ENCODE results near the gene LRBA. TPM values are rescaled to one million over a fixed set of nuclear protein-coding genes. Genes with fewer than 3 reads are reported as not detected.
A peak's percentile ranks its signal among the peaks of the same experiment; 100 is the strongest.

The LRBA gene
- total RNA-seq, 4 donors from 2014 or later, result 13.3 to 21.2 (median 20.1) TPM

DNA sequence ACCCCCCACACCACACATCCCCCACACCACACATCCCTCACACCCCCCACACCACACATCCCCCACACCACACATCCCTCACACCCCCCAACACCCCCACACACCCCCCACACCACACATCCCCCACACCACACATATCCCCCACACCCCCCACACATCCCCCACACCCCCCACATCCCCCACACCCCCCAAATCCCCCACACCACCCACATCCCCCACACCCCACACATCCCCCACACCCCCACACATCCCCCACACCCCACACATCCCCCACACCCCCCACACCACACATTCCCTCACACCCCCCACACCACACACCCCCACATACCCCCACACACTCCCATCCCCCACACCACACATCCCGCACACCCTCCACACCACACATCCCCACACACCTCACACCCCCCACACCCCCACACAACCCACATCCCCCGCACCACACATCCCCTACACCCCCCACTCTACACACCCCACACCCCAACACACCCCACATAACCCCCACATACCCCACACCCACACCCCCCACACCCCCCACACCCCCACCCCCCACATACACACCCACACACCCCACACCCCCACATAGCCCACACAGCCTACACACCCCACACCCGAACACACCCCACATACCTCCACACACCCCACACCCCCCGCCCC lies 764.0 kb downstream of the LRBA start:
- H3K9me3 ChIP-seq, result no peaks in the 10 kb centered on the region
- intact Hi-C loops (cut with DNase I), result no loop called here
- WGBS, result 80% methylated on average over 1 of the region's 4 CpGs
- H3K4me3 ChIP-seq, result no peak overlapping the region
- peaks cover 4 to 64% (median 48%) of the 10 kb centered on the region in 4 donors for H3K36me3 ChIP-seq
- DNase-seq (ENCODE audit: extremely low spot score), result peak; percentile 70
- H3K27ac ChIP-seq (replicated peaks in 1 of 4), result no peak overlapping the region
- no peak for TF ChIP-seq POLR2AphosphoS5 (IDR thresholded peaks at IDR 0.05)
- TF ChIP-seq, protein P1, sequence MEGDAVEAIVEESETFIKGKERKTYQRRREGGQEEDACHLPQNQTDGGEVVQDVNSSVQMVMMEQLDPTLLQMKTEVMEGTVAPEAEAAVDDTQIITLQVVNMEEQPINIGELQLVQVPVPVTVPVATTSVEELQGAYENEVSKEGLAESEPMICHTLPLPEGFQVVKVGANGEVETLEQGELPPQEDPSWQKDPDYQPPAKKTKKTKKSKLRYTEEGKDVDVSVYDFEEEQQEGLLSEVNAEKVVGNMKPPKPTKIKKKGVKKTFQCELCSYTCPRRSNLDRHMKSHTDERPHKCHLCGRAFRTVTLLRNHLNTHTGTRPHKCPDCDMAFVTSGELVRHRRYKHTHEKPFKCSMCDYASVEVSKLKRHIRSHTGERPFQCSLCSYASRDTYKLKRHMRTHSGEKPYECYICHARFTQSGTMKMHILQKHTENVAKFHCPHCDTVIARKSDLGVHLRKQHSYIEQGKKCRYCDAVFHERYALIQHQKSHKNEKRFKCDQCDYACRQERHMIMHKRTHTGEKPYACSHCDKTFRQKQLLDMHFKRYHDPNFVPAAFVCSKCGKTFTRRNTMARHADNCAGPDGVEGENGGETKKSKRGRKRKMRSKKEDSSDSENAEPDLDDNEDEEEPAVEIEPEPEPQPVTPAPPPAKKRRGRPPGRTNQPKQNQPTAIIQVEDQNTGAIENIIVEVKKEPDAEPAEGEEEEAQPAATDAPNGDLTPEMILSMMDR (IDR thresholded peaks at IDR 0.05), result no peak
- no peak for TF ChIP-seq EP300 (IDR thresholded peaks at IDR 0.05)
- no peak for TF ChIP-seq POLR2A (IDR thresholded peaks at IDR 0.05; ENCODE audit: low read depth)
- no peaks in the 10 kb centered on the region for H3K27me3 ChIP-seq
- H3K4me1 ChIP-seq, result peaks cover 0 to 25% (median 15%) of the 10 kb centered on the region in 4 donors

- Histone ChIP-seq H3K36me3 (peaks cover 4 to 58% (median 42%) of the 10 kb centered on the region in 4 donors), H3K4me3 (no peak overlapping the region), H3K27me3 (no peaks in the 10 kb centered on the region), H3K9me3 (no peaks in the 10 kb centered on the region), H3K4me1 (peaks cover 0 to 18% (median 8%) of the 10 kb centered on the region in 4 donors), H3K27ac (replicated peaks in 1 of 4) (no peak overlapping the region)
- WGBS, result 83% methylated on average over 6 of the region's 9 CpGs
- intact Hi-C loops (cut with DNase I), result no loop called here
- no peak for TF ChIP-seq POLR2AphosphoS5 (IDR thresholded peaks at IDR 0.05)
- TF ChIP-seq POLR2A (IDR thresholded peaks at IDR 0.05; ENCODE audit: low read depth), result no peak
- TF ChIP-seq EP300 (IDR thresholded peaks at IDR 0.05), result no peak
- TF ChIP-seq, protein P1 (IDR thresholded peaks at IDR 0.05), result no peak
- DNase-seq (ENCODE audit: extremely low spot score), result peak; percentile 88
Measured at GRCh38 chr4:150250293-150250997, 764.6 kb downstream of the LRBA start.

DNA sequence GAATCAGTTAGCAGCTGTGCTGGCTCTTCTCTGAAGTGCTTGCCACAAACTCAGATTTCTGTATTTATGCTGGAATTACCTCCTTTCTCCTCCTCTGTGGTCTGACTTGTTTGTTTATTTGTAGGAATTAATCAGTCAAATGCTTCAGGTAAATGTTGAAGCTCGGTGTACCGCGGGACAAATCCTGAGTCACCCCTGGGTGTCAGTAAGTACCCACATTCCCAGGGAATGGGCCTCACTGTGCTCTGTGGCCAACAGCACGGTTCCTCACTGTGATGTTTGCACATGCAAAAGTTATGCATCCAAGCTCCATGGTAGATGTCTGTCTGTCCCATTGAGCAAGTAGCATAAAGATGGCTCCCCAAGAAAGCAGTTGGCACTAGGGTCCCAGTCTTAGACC lies 766.9 kb downstream of the LRBA start:
- no peaks in the 10 kb centered on the region for H3K9me3 ChIP-seq
- TF ChIP-seq POLR2A (IDR thresholded peaks at IDR 0.05; ENCODE audit: low read depth) (no peak), POLR2AphosphoS5 (IDR thresholded peaks at IDR 0.05) (no peak), EP300 (IDR thresholded peaks at IDR 0.05) (no peak)
- TF ChIP-seq, protein P1 (IDR thresholded peaks at IDR 0.05), result no peak
- H3K27me3 ChIP-seq, result no peaks in the 10 kb centered on the region
- DNase-seq (ENCODE audit: extremely low spot score), result peak; percentile 53
- intact Hi-C loops (cut with DNase I), result no loop called here
- no peak overlapping the region for H3K4me3 ChIP-seq
- 90% methylated on average over 4 of the region's 4 CpGs for WGBS
- H3K36me3 ChIP-seq, result peaks cover under 1 to 38% (median 28%) of the 10 kb centered on the region in 4 donors
- H3K4me1 ChIP-seq, result peaks cover 0 to 11% (median 5%) of the 10 kb centered on the region in 4 donors
- no peak overlapping the region for H3K27ac ChIP-seq (replicated peaks in 1 of 4)

DNA sequence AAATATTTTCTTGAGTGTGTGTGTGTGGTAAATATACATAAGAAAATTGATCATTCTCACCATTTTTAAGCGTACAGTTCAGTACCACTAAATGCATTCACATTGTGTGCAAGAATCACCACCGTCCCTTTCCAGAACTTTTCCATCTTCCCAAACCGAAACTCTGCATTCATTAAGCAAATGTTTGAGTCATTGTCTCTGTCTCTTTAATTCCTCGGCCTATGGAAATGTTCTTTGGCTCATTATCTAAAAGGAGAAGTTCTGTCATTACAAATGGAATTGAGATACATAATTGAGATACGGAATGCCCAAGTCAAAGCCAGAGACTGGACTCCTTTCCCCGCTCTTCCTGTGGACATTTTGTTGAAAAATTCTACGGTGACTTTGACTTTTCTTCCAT lies 767.9 kb downstream of the LRBA start:
- no peak for DNase-seq (ENCODE audit: extremely low spot score)
- no peaks in the 10 kb centered on the region for H3K27me3 ChIP-seq
- intact Hi-C loops (cut with DNase I), result no loop called here
- H3K27ac ChIP-seq (replicated peaks in 1 of 4), result no peak overlapping the region
- H3K9me3 ChIP-seq, result no peaks in the 10 kb centered on the region
- TF ChIP-seq POLR2AphosphoS5 (IDR thresholded peaks at IDR 0.05) (no peak), EP300 (IDR thresholded peaks at IDR 0.05) (no peak), POLR2A (IDR thresholded peaks at IDR 0.05; ENCODE audit: low read depth) (no peak)
- TF ChIP-seq, protein P1 (IDR thresholded peaks at IDR 0.05), result no peak
- H3K4me3 ChIP-seq, result no peak overlapping the region
- WGBS, result 94% methylated on average over 7 of the region's 7 CpGs
- peaks cover 0 to 8% (median 4%) of the 10 kb centered on the region in 4 donors for H3K4me1 ChIP-seq
- H3K36me3 ChIP-seq, result peaks cover 0 to 28% (median 24%) of the 10 kb centered on the region in 4 donors
